B cell (primary cell): Measurements from ENCODE around the gene THSD4. TPM values are rescaled to one million over a fixed set of nuclear protein-coding genes. Genes with fewer than 3 reads are reported as not detected.

Experiments
- ATAC-seq: fragments of 200-7000 bp; cut with Tn5 transposase; one replicate; pipeline ENCODE4 v1.10.0; 2021; ENCODE audit warnings: low read depth, mild to moderate bottlenecking, moderate number of reproducible peaks, moderate library complexity
- CTCF ChIA-PET: fragments of 350-600 bp; sonication (Branson Sonifier 250); formaldehyde crosslinking; loops from one replicate; lab custom pipeline; 2021; ENCODE audit warnings: antibody characterized with exemption, inconsistent platforms; lab: Charles Lee
- POLR2A ChIA-PET: fragments of 350-600 bp; sonication (Branson Sonifier 250); formaldehyde crosslinking; loops from one replicate; lab custom pipeline; 2021; ENCODE audit warnings: antibody characterized with exemption; lab: Charles Lee
- DNase-seq: peaks from one replicate; pipeline ENCODE4 v3.0.0; 2013
- H2AFZ ChIP-seq: 2 replicates; pipeline ENCODE4 v1.6.1; 2012; ENCODE audit warnings: mild to moderate bottlenecking, low read depth, low read length; ENCODE audit not compliant: insufficient read depth, poor library complexity, severe bottlenecking
- H3K27ac ChIP-seq, 2 donors: 1 replicate in 1 of 2; 2 replicates in 1 of 2; pipeline ENCODE4 v1.5.1; 2012 to 2013; ENCODE audit warnings: low read length in 2 of 2, mild to moderate bottlenecking in 2 of 2, moderate library complexity in 1 of 2
- H3K27me3 ChIP-seq, 4 experiments: fragments of 200-600 bp in 1 of 4; sonication (generic) in 1 of 4; replicated peaks in 1 of 4; 1 replicate in 2 of 4; 2 replicates in 2 of 4; pipeline versions ENCODE4 v1.6.1 to v1.7.0; 2013 to 2016; ENCODE audit warnings: low read length in 3 of 4, mild to moderate bottlenecking in 2 of 4, mixed read lengths in 1 of 4, moderate library complexity in 1 of 4; ENCODE audit not compliant: insufficient read depth in 4 of 4, control insufficient read depth in 3 of 4; ENCODE audit errors: control extremely low read depth in 1 of 4
- H3K36me3 ChIP-seq, 2 experiments: replicated peaks in 1 of 2; 1 replicate in 1 of 2; 2 replicates in 1 of 2; pipeline versions ENCODE4 v1.6.1 to v1.7.1; 2013; ENCODE audit warnings: low read length in 1 of 2; ENCODE audit not compliant: insufficient read depth in 2 of 2, control insufficient read depth in 1 of 2; ENCODE audit errors: control extremely low read depth in 1 of 2, extremely low read depth in 1 of 2
- H3K4me1 ChIP-seq, 2 donors: fragments of 200-600 bp in 1 of 2; sonication (generic) in 1 of 2; 1 replicate in 1 of 2; 2 replicates in 1 of 2; pipeline versions ENCODE4 v1.5.1 to v1.6.1; 2013 to 2017; ENCODE audit warnings: low read length in 2 of 2; ENCODE audit not compliant: control insufficient read depth in 2 of 2, insufficient read depth in 2 of 2
- H3K4me2 ChIP-seq: replicated peaks from 2 replicates; pipeline ENCODE3; 2012; ENCODE audit warnings: mild to moderate bottlenecking, low read depth, low read length; ENCODE audit not compliant: poor library complexity, severe bottlenecking
- H3K4me3 ChIP-seq, 5 experiments: fragments of 200-600 bp in 1 of 5; sonication (generic) in 1 of 5; 1 replicate in 3 of 5; 2 replicates in 2 of 5; pipeline versions ENCODE4 v1.5.1 to v1.7.0; 2011 to 2016; ENCODE audit warnings: low read length in 4 of 5, mild to moderate bottlenecking in 4 of 5, low read depth in 2 of 5, control low read depth in 1 of 5, moderate library complexity in 1 of 5; ENCODE audit not compliant: insufficient read depth in 1 of 5; ENCODE audit errors: control extremely low read depth in 1 of 5, extremely low read depth in 1 of 5
- H3K79me2 ChIP-seq: fragments of 200-600 bp; sonication (generic); one replicate; pipeline ENCODE4 v1.6.0; 2016; ENCODE audit warnings: low read length; ENCODE audit not compliant: control insufficient read depth, insufficient read depth
- H3K9ac ChIP-seq: fragments of 200-600 bp; sonication (generic); 2 replicates; pipeline ENCODE4 v1.6.1; 2017; ENCODE audit warnings: mild to moderate bottlenecking, low read length, moderate library complexity
- H3K9me3 ChIP-seq, 3 donors: one replicate each; pipeline versions ENCODE4 v1.6.1 to v1.7.1; 2013; ENCODE audit warnings: low read length in 2 of 3; ENCODE audit not compliant: control insufficient read depth in 2 of 3, insufficient read depth in 1 of 3; ENCODE audit errors: control extremely low read depth in 1 of 3
- H4K20me1 ChIP-seq: 2 replicates; pipeline ENCODE4 v1.6.0; 2012; ENCODE audit warnings: mild to moderate bottlenecking, low read length; ENCODE audit not compliant: insufficient read depth, control insufficient read depth, poor library complexity, severe bottlenecking
- H3K27ac Mint-ChIP-seq: one replicate; pipeline ENCODE4 v1.8.0; 2021; ENCODE audit warnings: mixed read lengths
- H3K27me3 Mint-ChIP-seq: one replicate; pipeline ENCODE4 v1.8.0; 2021; ENCODE audit warnings: mixed read lengths
- H3K4me1 Mint-ChIP-seq: one replicate; pipeline ENCODE4 v1.8.0; 2021; ENCODE audit warnings: mixed read lengths
- H3K4me3 Mint-ChIP-seq: one replicate; pipeline ENCODE4 v1.8.0; 2021; ENCODE audit warnings: mixed read lengths
- H3K9me3 Mint-ChIP-seq: one replicate; pipeline ENCODE4 v1.8.0; 2022; ENCODE audit warnings: mixed read lengths; ENCODE audit not compliant: insufficient read depth
- EZH2 ChIP-seq: IDR thresholded peaks from 2 replicates; pipeline ENCODE4 v1.6.1; 2012; ENCODE audit warnings: borderline replicate concordance, low read depth, mild to moderate bottlenecking, moderate library complexity, low read length; ENCODE audit not compliant: insufficient read depth, poor library complexity, severe bottlenecking
- WGBS: methylation state at CpG from one replicate; pipeline ENCODE4 v1.1.5; 2013; ENCODE audit warnings: missing lambda C conversion rate; ENCODE audit not compliant: insufficient coverage; 5-methylcytosine and 5-hydroxymethylcytosine counted together
- intact Hi-C: fragments of 100-400 bp; cut with micrococcal nuclease; formaldehyde crosslinking; loops from one replicate; pipeline ENCODE4 v1.10.0; 2022
- polyA plus RNA-seq: library from polyadenylated mRNA; depleted of rRNA; stranded (reverse); fragments of >200 nt; gene quantifications from 2 replicates; pipeline ENCODE4 v1.2.3, GENCODE V29; 2012
- total RNA-seq, 2 donors: library from RNA; stranded (reverse); fragments of 120-200 nt in 1 of 2; gene quantifications; 1 replicate in 1 of 2; 2 replicates in 1 of 2; pipeline versions ENCODE4 v1.2.3 to v1.2.4, GENCODE V29; 2013 to 2022
- TF ChIP-seq, protein P1 (sequence below): fragments of 200-600 bp; IDR thresholded peaks from one replicate; pipeline ENCODE4 v1.8.0; 2022; ENCODE audit warnings: antibody characterized with exemption, mild to moderate bottlenecking

THSD4 gene
- total and polyA plus RNA-seq, 2 donors (not counting 1 experiment from before 2014, with no cell fraction given): not detected

DNA sequence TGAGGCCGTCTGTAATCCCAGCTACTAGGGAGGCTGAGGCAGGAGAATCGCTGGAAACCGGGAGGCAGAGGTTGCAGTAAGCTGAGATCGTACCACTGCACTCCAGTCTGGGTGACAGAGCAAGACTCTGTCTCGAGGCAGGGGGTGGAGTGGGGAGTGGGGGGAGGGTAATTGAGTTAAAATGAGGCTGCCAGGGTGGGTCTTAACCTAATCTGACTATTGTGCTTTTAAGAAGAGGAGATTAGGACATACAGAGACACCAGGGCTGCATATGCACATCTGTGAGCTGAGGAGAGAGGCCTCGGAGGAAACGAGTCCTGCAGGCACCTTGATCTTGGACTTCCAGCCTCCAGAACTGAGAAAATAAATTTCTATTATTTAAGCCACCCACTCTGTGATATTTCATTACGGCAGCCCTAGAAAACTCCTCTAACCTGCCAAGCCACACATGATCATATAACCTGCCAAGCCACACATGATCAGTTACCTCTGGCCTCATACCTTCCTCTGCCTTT, 197.0 kb downstream of the THSD4 start:
- Histone ChIP-seq H3K4me3 (no peak overlapping the region), H3K79me2 (no peaks in the 10 kb centered on the region), H3K27ac (no peak overlapping the region), H2AFZ (no peak overlapping the region), H3K27me3 (no peaks in the 10 kb centered on the region), H3K36me3 (no peaks in the 10 kb centered on the region), H3K4me1 (no peaks in the 10 kb centered on the region), H3K4me2 (no peak overlapping the region), H3K9me3 (peaks cover 0 to 6% (median 0%) of the 10 kb centered on the region in 3 donors), H4K20me1 (no peaks in the 10 kb centered on the region), H3K9ac (no peak overlapping the region)
- peaks cover 12% of the 10 kb centered on the region for H3K27me3 Mint-ChIP-seq
- POLR2A ChIA-PET: no interaction called here
- intact Hi-C loops: no loop called here
- H3K9me3 Mint-ChIP-seq: peaks cover 3% of the 10 kb centered on the region
- TF ChIP-seq, protein P1, sequence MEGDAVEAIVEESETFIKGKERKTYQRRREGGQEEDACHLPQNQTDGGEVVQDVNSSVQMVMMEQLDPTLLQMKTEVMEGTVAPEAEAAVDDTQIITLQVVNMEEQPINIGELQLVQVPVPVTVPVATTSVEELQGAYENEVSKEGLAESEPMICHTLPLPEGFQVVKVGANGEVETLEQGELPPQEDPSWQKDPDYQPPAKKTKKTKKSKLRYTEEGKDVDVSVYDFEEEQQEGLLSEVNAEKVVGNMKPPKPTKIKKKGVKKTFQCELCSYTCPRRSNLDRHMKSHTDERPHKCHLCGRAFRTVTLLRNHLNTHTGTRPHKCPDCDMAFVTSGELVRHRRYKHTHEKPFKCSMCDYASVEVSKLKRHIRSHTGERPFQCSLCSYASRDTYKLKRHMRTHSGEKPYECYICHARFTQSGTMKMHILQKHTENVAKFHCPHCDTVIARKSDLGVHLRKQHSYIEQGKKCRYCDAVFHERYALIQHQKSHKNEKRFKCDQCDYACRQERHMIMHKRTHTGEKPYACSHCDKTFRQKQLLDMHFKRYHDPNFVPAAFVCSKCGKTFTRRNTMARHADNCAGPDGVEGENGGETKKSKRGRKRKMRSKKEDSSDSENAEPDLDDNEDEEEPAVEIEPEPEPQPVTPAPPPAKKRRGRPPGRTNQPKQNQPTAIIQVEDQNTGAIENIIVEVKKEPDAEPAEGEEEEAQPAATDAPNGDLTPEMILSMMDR: no peak
- no peak for TF ChIP-seq EZH2
- no peak overlapping the region for H3K27ac Mint-ChIP-seq
- 82% methylated on average over 8 of the region's 8 CpGs for WGBS
- DNase-seq (no peak), ATAC-seq (no peak)
- no peak overlapping the region for H3K4me3 Mint-ChIP-seq
- CTCF ChIA-PET: no interaction called here
- H3K4me1 Mint-ChIP-seq: no peaks in the 10 kb centered on the region

DNA sequence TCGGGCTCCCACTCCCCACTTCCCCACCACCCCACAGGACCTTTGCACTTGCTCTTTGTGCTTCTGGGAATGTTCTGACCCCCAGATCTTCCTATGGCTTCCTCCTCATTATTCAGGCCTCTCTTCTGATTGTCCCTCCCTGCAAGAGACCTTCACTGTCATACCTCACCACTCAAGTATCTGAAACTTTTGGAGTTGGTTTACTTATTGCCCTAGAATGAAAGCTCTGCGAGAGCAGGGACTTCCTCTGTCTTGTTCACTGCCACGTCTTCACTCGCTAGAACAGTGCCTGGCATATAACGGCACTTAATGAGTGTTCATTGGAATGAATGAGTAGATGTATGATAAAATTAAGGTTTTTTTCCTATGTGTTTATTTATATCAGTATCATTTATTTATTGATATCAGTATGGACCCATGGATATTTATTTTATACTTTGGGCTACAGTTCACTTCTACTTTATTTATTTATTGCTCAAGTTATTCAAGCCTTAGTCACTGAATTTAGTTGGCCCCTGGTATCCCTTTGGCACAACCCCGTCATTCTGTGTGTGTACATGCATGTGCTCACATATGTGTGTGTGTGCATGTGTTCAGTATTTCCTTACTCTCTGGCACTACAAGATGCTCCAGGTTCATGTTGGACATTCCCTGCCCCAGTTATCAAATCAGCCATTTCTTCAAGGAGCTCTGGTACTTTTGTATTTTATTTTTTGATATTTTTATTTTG, 197.6 kb downstream of the THSD4 start:
- Mint-ChIP-seq H3K27ac (no peak overlapping the region), H3K4me3 (no peak overlapping the region), H3K9me3 (peaks cover 3% of the 10 kb centered on the region), H3K4me1 (no peaks in the 10 kb centered on the region), H3K27me3 (peaks cover 12% of the 10 kb centered on the region)
- DNase-seq (no peak), ATAC-seq (no peak)
- H3K36me3 ChIP-seq: no peaks in the 10 kb centered on the region
- H3K4me2 ChIP-seq: no peak overlapping the region
- no peak overlapping the region for H3K9ac ChIP-seq
- no peak overlapping the region for H3K27ac ChIP-seq
- 73% methylated on average over 1 of the region's 6 CpGs for WGBS
- no peak overlapping the region for H3K4me3 ChIP-seq
- TF ChIP-seq, protein P1: no peak
- H3K4me1 ChIP-seq: no peaks in the 10 kb centered on the region
- intact Hi-C loops: no loop called here
- CTCF ChIA-PET: no interaction called here
- peaks cover 0 to 6% (median 0%) of the 10 kb centered on the region in 3 donors for H3K9me3 ChIP-seq
- POLR2A ChIA-PET: no interaction called here
- H3K27me3 ChIP-seq: no peaks in the 10 kb centered on the region
- H4K20me1 ChIP-seq: no peaks in the 10 kb centered on the region
- no peaks in the 10 kb centered on the region for H3K79me2 ChIP-seq
- no peak overlapping the region for H2AFZ ChIP-seq
